Chondrocyte (in vitro differentiated cells): ENCODE results near the gene ARMH1. TPM values are rescaled to one million over a fixed set of nuclear protein-coding genes. Genes with fewer than 3 reads are reported as not detected.
"Not testable (repeated sequence)": the region's sequence is repeated elsewhere in the genome, so short reads cannot be mapped to it uniquely, and the experiment has no call there.

Source experiments
- DNase-seq: peaks from one replicate; pipeline ENCODE4 v3.0.0; 2021; ENCODE audit warnings: mixed read lengths, low spot score
- H3K27ac Mint-ChIP-seq: one replicate; pipeline ENCODE4 v1.8.0; 2021; ENCODE audit warnings: mild to moderate bottlenecking, moderate library complexity, mixed read lengths; ENCODE audit not compliant: unreplicated experiment
- H3K27me3 Mint-ChIP-seq: 2 replicates; pipeline ENCODE4 v1.8.0; 2021; ENCODE audit warnings: low read depth, mixed read lengths
- H3K36me3 Mint-ChIP-seq: 2 replicates; pipeline ENCODE4 v1.8.0; 2021; ENCODE audit warnings: low read depth, mixed read lengths
- H3K4me1 Mint-ChIP-seq: 2 replicates; pipeline ENCODE4 v1.8.0; 2021; ENCODE audit warnings: low read depth, mild to moderate bottlenecking, mixed read lengths
- H3K4me3 Mint-ChIP-seq: one replicate; pipeline ENCODE4 v1.8.0; 2021; ENCODE audit warnings: mild to moderate bottlenecking, moderate library complexity, mixed read lengths; ENCODE audit not compliant: unreplicated experiment
- H3K9me3 Mint-ChIP-seq: 2 replicates; pipeline ENCODE4 v1.8.0; 2021; ENCODE audit warnings: low read depth, mixed read lengths
- CTCF ChIP-seq: fragments of 200-600 bp; sonication (generic); IDR thresholded peaks from 2 replicates; pipeline ENCODE4 v1.5.0; 2021; ENCODE audit warnings: antibody characterized with exemption, mild to moderate bottlenecking, moderate library complexity
- total RNA-seq: library from RNA; stranded (reverse); gene quantifications from 3 replicates; pipeline ENCODE4 v1.2.1, GENCODE V29; 2021

ARMH1 gene
- total RNA-seq, 1 donor from 2014 or later: 1.3 TPM

- Mint-ChIP-seq H3K27me3 (no peaks in the 10 kb centered on the region), H3K4me1 (no peaks in the 10 kb centered on the region), H3K4me3 (no peak overlapping the region), H3K36me3 (peaks cover 6% of the 10 kb centered on the region), H3K9me3 (no peaks in the 10 kb centered on the region), H3K27ac (no peak overlapping the region)
- no peak for TF ChIP-seq CTCF
- DNase-seq: no peak
These were observed 84.6 kb downstream of the ARMH1 start for GRCh38 chr1:44759077-44759476.

GRCh38 chr1:44760876-44761275, 86.4 kb downstream of the ARMH1 start:
- peaks cover 6% of the 10 kb centered on the region for H3K36me3 Mint-ChIP-seq
- no peak for TF ChIP-seq CTCF
- H3K27me3 Mint-ChIP-seq: no peaks in the 10 kb centered on the region
- DNase-seq: no peak
- H3K4me1 Mint-ChIP-seq: no peaks in the 10 kb centered on the region
- no peak overlapping the region for H3K27ac Mint-ChIP-seq
- no peaks in the 10 kb centered on the region for H3K9me3 Mint-ChIP-seq
- no peak overlapping the region for H3K4me3 Mint-ChIP-seq

GRCh38 chr1:44766421-44766820, 91.9 kb downstream of the ARMH1 start:
- not testable (repeated sequence) for DNase-seq, H3K4me3 Mint-ChIP-seq, H3K27me3 Mint-ChIP-seq, H3K36me3 Mint-ChIP-seq, H3K27ac Mint-ChIP-seq, H3K9me3 Mint-ChIP-seq, H3K4me1 Mint-ChIP-seq

Other genes with a start within 250 kb of the ARMH1 start
- gene TMEM53, start 233 bp upstream of the ARMH1 start, total RNA-seq: 5.2 to 7.2 TPM (median 5.8 TPM) in 3 replicates
- gene RNU5D-1, start 56.5 kb downstream of the ARMH1 start, total RNA-seq: not detected in 3 replicates
- gene KIF2C, start 65.1 kb downstream of the ARMH1 start, total RNA-seq: 5.4 to 6.7 TPM (median 6.2 TPM) in 3 replicates
- 1,170 to 1,234 TPM (median 1,179 TPM) in 3 replicates for gene RPS8, start 100.8 kb downstream of the ARMH1 start, total RNA-seq
- gene BEST4, start 113.5 kb downstream of the ARMH1 start, total RNA-seq: 0.19 to 0.37 TPM (median 0.33 TPM) in 3 replicates
- gene PLK3, start 125.7 kb downstream of the ARMH1 start, total RNA-seq: 24.2 to 30.0 TPM (median 29.0 TPM) in 3 replicates
- not detected in 3 replicates for gene DYNLT4, start 132.6 kb downstream of the ARMH1 start, total RNA-seq
- gene BTBD19, start 133.8 kb downstream of the ARMH1 start, total RNA-seq: 43.4 to 46.5 TPM (median 44.1 TPM) in 3 replicates
- gene PTCH2, start 168.5 kb downstream of the ARMH1 start, total RNA-seq: 1.3 to 2.0 TPM (median 1.3 TPM) in 3 replicates